LoVo (cell line): Measurements from ENCODE around the gene PAK3.

Experiments
- DNase-seq: peaks from one replicate; pipeline ENCODE4 v3.0.0-alpha.2; 2016; ENCODE audit warnings: low spot score

The PAK3 gene

DNA sequence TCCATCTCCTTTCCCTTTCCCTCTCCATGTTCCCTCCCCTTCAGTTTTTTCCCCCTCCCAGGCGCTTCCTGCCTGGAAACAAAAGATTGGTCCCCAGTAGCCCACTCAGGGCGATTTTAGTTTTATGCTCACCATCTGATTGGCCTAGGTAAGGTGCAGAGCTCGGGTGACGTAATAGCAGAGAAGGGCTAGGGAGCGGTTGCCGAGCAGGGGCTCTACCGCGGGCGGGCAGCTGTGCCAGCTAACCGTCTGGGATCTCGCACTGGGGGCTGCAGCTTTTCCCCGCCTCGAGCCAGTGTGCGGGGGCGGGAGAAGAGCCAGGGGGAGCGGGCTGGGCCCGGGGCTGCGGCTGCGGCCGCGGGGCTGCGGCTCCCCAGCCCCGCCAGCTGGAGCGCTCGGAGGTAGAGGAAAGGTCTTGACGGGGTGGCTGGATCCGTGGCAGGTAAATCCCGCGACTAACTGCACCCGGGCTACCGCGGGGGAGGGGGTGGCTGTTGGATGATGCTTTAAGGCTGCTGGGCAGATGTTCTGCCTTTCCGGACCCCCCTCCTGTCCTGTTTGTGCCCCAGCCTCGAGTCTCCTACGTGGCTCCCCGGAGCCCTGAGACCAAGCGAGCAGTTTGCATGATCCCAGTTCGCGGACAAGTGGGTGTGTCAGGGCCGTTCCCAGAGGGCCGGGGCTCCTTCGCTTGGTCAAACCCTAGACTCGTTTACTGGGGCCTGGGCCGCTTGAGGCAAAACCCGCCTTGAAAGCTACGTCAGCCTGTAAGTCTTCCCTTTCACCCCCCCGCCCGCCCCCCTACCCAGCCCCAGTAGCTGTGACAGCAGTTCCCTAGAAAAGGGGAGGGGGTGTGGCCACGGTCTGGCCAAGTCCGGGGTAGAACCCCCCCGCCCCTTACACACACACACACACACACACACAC lies at the start of gene PAK3:
Gene PAK3 (plus strand): TSS at position 218 of the 922 bp plus-strand sequence. CDS start 26,913 bp downstream, outside the sequence.
- DNase-seq, result peak; percentile 0

DNA sequence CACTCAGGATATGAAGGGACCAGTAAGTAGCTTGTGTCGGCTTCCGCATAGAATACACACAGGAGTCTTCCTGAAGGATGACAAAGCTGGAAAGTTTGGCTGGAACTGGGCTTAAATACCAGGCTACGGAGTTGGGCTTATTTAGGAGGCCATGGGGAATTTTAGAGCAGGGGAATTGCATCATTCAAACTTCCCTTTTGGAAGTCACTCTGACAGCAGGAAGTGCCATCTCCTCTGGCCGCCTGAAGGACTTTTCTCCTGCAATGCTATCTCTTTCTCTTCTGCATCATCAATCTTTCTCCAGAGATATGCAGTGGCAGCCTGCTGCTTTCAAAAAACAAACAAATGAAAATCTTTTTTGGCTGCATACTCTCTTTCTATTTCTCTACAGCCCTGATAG lies 48.4 kb upstream of the PAK3 start:
- DNase-seq, result no peak

DNA sequence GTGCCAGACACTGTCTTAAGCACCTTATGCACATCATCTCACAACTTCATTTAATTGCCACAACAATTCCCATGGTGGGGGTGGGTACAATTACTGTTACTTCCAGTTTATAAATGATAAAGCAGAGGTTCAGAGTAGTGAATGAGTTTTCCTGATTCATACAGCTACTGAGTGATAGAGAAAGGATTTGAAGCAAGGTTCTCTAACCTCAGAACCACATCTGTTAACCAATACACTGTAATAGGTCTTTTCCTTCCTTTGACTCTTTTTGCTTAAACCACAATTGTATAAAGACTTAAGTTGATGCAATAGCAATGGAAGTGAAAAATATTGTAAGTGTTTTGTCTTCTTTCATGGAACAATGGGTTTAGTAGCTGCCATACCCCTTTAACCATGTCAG lies 43.5 kb upstream of the PAK3 start:
- DNase-seq, result no peak

DNA sequence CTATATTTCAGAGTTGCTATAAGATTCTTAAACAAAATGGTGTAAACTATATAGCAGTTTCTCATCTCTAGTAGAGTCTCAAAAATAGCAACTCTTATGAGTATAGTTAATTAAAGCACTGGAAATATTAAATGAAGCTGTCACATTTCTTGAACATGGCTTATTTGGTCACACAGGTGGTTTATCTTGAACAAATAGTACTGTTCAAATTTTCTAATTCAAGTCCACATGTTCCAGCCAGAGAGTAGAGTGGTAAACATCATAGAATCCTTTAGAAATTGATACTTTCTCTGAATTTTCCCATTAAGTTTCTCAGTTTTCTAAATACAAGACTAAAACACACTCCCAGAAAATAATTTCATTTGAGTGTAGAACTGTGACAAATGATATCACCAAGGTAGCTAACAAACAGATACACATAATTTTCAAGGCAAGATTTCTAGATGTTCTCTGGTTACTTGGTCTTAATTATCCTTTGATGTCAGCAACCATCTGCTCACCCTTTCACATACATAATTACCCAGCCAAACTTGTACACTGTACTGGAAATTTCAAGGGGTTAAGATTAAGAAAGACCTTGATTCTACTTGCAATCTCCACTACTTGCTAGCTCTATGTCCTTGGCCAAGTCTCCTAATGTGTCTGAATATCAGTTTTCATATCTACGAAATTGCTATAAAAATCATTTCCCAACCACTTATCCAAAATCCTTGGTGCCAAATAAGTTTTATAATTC lies 24.3 kb upstream of the PAK3 start:
- DNase-seq, result no peak

DNA sequence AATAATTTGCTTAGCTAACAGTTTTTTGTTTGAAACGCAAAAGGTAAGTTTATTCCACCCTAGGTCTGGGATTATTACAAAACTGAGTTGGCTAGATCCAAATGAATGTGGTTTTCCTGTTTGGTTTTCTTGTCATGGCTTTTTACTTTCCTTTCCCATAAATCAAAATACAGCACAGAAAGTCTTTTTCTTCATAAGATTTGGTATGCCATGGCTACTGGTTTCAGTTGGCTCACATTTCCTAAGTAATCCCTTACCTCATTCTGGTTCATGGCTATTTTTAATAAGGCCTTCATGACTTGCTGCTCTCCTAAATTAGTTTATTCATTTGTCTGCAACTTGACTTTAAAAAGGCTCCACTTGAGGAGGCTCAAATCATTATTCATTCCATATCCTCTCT lies 12.9 kb upstream of the PAK3 start:
- DNase-seq, result no peak

DNA sequence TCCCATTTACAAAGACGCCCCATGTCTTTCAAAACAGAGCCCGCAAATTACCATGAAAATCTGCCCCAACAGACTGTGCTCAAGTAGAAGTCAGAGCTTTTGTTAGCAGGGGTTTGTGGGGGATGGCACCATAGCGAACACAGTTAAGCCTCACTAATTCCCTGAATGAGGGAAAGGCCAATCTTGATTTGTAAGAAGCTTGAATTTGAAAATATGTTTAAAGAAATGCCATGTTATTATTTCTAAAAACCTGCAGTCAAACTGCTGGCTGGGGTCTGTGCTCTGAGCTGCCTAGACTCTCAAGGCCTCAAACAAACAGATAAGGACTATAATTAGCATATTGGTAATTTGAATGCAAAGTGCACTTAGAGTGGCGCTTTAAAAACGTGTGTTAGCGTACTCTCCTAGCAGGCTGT lies 9.4 kb upstream of the PAK3 start:
- no peak for DNase-seq

DNA sequence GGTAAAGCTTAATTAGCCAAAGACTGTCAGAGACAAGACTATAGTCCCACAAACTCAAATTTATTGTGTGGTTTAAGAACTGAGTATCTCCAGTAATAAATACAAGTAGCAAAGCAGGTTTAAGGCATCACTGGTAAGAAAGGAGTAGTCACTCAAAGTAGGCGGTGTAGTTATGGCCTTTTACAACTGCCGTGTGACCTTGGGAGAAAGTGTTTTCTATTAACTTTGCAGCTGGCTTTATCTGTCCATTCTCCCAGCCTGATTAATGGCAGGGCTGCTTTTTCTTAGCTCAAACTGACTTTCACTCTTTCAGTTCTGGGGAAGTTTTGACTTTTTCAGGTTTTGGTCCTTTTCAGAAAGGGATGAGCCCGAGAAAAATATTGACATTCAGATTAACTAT lies 7.4 kb upstream of the PAK3 start:
- DNase-seq, result no peak

DNA sequence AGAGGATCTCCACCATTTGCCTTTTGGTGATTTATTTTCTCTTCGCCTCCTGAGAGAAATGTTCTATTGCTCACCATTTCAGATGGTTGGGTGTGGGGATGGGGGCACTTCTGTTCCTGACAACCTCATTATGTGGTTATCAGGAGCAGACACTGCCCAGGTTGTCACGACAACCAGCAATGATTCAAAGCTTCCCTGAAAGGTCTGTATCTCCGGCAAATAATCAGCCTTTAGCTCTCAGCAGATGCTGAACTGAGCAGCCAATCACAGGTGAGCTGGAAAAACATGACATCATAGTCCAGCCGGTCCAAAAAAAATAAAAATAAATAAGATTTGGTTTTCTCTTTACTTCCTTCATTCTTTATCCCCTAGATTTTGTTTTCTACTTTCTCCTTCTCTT lies 5.5 kb upstream of the PAK3 start:
- no peak for DNase-seq

DNA sequence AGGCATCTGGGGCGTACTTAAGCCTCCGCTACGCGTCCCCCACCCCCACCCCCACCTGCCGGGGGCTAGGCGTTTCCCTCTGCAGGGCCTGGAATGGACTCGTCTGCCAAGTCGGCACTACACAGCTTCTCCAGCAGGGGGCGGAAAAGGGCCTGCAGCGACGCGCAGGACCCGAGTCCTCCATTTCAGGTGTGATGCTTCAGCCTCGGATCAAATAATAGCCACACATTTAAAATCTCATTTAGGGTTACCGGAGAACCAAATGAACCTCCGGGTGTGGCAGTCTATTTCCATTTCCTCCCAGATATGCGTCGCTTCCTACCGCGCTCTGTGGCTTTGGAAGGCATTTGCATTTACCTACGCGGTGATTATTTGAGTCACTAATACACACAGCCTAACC lies 2.9 kb downstream of the PAK3 start:
- no peak for DNase-seq

DNA sequence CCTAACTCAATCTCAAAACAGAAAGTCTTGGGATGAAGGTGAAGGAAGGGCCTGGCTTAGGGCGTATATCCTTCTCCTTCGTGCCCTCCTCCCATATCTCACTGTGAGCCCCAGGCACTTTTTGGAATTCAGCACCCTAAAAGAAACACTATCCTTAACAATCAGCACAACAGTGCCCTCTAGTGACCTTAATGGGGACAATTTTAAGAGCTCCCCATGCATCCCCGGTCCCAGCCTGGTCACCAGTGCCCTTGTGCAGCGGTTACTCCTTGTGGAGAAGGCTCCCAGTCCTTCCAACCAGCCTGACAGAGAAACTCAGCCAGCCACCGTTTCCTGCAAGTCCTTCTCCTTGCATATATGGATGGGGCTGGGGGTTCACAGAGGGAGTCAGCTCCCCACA lies 4.2 kb downstream of the PAK3 start:
- peak; percentile 3 for DNase-seq

DNA sequence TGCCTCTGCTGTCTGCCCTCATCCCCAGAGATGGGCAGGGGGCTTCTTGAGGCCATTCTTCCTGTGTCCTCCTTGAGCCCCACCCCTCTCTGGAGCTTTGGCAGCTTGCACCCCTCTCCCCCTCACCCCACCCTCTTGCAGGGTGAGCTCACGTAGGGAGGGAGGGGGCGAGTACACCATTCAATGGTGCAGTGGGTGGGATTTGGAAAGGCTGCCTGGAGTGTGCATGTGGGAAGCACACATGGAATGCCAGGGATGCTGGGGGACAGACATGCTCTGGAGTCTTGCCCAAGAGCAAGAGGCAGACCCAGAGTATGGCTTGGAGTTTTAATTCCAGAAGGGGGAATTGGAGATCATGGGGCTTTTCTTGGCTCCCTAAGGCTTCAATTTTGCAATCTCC lies 5.6 kb downstream of the PAK3 start:
- no peak for DNase-seq

DNA sequence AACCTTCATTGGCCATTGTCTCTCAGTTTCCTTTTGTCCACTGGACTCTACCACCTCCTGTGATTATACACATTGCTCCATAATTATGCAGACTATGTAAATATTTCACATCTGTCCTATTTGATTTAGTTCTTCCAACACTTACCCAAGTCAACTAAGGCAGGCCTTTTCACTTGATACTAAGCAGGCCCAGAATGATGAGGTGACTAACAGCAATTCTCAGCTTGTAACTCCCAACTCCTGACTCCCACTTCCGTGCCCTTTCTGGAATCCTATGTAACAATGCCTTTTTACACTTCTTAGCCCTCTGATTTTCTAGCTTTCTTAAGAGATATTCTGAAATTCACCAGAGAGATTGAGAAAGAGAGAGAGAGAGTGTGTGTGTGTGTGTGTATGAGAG lies 6.6 kb downstream of the PAK3 start:
- no peak for DNase-seq

DNA sequence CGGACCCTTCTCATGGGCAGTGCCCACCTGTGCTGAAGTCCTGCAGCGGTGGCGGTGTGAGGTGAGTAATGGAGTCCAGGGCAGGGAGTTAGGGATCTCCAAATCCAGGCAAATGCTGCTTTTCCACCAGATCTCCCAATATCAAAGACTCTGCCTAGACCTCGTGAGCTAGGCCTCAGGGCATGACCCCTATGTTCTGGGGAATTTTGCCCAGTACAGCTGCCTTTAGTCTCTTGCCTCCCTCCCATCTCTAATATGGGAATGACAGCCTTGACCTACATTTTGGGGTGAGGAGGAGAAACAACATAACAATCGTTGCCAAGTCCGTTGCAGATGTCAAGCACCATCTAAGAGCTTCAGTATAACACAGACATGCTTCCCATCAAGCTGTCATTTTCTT lies 7.3 kb downstream of the PAK3 start:
- DNase-seq, result no peak

DNA sequence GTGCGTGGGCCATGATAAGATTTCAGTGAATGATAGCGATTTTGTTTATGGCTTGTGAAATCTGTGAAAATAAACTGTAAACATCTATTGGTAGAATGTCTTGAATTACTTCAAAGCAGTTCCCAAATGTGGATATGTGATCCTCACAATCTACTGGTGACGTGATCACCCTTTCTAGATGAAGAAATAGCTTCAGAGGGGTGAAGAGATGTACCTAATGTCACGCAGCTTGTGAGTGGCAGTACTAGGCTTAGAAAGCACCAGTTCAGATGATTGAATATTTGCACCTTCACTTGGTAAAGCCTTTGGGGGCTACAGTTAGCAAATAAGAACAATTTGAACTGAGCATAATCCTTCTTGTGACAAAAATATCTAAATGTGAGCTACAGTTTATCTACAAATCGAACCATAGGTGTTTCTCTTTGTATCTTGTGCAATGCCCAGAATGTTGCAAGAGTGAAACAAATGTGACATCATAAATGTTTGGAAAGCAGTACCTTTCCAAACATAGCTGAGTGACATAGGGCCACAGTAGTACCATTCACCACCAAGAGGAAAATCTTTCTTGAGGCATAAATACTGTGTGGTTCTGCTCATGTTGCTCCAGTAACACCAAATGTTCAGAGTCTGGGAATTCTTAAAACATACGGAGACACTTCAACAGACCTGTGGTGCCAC lies 14.2 kb downstream of the PAK3 start:
- DNase-seq, result no peak

DNA sequence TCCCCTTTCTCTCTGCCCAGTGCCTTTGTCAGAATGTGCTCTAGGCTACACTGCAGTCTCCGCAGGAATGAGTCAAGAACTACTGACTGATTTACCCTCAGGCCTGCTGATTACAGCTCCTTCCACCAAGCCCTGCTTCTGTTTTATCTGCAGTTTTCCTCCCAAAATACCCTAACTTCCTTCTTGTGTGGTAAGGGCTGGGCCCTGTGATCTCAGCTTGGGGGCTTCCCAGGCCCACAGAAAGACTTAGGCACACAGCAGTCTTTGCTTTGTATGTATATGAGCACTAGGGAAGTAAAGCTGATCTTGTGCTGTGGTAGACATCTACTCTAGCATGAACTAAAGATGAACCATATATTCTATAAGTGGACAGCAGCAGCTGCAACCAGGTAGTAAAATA lies 18.8 kb downstream of the PAK3 start:
- DNase-seq, result no peak

DNA sequence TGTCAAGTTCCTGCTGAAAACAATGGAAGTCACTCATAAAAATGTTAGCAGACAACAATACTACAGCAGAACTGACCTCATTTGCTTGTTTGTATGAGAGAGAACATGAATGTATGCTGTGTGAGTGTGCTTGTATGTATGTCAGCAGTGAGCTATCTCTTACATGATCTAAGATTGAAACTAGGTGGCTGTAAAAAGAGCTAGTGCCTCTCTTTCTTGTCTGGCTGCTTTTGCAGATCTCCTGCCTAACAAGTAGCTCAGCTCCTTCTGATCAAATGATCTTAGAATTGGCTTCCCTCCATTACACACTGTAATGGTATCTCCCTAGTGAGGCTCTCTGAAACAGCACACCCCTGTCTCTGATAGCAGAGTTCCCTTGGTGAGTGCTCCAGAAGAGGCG lies 20.7 kb downstream of the PAK3 start:
- no peak for DNase-seq

DNA sequence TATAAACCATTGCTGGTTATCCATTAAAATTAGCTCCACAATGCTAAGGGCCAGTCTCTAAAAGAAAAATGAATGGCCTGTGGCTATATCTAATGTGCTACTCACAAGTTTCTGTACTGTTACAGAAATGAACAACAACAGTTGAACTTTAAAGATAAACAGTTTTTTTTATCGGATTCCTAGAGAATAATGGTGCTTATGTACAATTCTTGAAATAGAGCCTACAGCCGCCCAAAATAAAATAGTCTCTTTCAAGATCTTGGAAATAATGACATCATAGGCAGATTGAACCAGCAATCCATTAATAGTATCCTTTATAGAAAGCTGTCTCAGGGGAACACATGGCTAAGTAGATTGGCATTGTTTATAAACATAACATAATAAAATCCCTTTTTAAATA lies 23.4 kb downstream of the PAK3 start:
- DNase-seq, result no peak

DNA sequence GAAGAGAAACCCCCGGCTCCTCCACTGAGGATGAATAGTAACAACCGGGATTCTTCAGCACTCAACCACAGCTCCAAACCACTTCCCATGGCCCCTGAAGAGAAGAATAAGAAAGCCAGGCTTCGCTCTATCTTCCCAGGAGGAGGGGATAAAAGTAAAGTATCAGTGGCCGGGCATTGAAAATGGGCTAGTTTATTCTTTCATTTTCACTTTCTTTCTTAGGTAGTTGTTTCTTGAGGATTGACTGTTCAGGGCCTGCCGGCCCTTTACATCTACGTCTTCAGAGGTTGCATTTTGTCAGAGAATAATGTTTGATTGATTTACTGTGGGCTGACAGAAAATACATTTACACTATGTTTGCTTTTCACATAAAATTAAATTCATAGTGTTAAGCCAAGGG lies 27.1 kb downstream of the PAK3 start:
- no peak for DNase-seq

DNA sequence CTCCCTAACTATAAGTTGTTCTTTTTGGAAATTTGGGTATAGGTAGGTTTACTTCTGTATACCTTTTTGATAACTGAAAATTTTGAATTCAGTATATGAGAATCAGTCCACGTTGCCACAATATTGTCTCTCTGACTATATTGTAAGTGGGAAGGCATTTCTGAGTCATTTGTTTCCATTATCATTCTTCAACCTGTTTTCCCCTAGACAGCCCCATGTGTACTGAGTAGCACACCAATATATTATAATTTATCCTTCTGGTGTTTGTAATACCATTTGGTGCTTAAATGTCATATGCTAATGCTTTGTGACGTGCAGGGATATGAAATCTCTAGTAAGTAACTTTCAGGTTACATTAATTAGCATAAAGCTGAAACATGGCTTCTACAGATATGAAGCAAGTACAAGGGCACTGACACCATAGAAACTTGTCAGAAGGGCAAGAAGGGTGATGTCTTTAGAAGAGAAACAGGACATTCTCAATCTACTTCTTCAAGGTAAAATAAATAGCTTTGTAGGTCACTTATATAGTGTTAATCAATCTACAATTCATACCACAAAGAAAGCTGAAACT lies 27.7 kb downstream of the PAK3 start:
- DNase-seq, result no peak

DNA sequence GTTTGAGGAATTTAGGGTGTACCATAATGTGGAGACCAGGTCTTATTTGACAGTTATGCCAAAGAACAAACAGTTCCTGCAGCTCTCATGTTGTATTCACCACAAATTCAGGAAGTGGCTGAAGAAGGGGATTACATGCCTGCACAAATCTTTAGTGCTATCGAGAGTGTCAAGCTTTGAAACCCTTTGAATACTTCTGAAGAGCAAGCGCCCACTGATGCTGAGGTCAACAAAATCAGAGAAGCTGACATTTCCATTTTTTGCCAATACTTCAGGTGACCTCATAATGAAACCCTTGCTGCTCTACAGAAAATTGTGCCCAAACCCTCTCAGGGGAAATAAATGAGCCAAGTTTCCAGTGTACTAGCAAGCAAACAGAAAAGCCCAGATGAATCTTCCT lies 28.4 kb downstream of the PAK3 start:
- DNase-seq, result no peak

DNA sequence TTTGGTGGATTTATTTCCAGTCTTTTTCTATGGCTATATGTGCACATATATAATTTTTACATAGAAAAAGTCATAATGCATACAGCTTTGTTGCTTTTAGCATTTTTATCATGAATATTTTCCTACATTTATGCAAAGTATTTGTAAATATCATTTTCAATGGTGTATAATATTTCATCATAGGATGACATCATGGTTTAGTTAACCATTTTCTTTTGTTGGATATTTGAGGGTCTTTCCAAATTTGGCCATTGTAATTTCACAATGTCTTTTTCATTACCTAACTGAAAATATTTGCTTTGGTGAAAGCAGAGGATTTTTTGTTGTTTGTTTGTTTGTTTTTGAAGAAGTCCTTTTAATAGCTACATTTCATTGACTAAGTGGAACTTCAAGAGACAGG lies 31.0 kb downstream of the PAK3 start:
- no peak for DNase-seq

DNA sequence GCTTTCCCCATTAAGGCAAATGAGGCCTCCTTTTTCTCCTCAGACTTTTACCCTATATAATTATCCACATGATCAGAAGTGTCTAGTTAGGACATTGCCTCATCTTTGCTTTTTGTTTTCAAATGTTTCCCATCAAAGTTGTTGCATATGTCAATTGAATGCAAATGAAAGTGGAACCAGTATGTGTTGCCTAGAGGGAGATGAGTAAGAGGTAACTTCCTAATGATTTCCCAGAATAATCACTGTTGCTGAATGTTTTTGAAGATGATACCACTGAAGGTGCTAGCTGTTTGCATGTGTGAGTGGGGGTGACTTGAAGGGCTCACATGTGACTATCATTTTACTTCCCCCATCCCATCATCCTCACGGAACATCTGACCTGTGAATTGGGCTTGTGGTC lies 33.9 kb downstream of the PAK3 start:
- DNase-seq, result no peak

DNA sequence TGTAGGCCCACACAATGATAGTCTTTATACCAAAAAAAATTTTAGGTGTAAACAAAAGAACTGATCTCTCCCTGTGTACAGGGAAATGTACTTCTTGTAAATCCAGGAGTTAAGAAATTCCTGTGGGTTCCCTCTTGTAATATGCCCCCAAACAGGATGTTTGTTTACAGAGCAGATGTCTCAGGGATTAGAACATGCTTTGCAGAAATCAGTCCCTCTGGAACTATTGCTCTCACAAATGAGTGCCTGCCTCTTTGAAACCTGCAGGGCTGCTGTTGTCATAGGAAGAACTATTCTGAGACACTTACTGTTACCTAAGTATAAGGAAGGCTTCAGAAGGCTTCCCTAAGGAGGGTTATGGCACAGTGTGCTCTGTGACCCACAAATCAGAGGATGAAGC lies 35.6 kb downstream of the PAK3 start:
- DNase-seq, result no peak
